HepG2 (cell line): Measurements from ENCODE around the gene OR2A42. TPM values are rescaled to one million over a fixed set of nuclear protein-coding genes. Genes with fewer than 3 reads are reported as not detected.
"Not testable (repeated sequence)": the region's sequence is repeated elsewhere in the genome, so short reads cannot be mapped to it uniquely, and the experiment has no call there.

ENCODE experiments used
- ATAC-seq: fragments of 200-7000 bp; cut with Tn5 transposase; 3 replicates; pipeline ENCODE4 v1.9.1; 2020; ENCODE audit warnings: mild to moderate bottlenecking, moderate library complexity
- BruUV-seq: library from RNA; stranded (reverse); fragments of 400-500 nt; replicated peaks from 2 replicates; lab custom pipeline; 2021; lab: Mats Ljungman, UMichigan
- CTCF ChIA-PET: fragments of 300-600 bp; formaldehyde crosslinking; extraction: SDS; loops from one replicate; lab custom pipeline; 2021; ENCODE audit warnings: low total read pairs, inconsistent platforms, low intra/inter-chr PET ratio; lab: Yijun Ruan, JAX
- POLR2A ChIA-PET: fragments of 350-600 bp; sonication (Branson Sonifier 250); formaldehyde crosslinking; loops from one replicate; lab custom pipeline; 2020; ENCODE audit warnings: antibody characterized with exemption, inconsistent platforms; lab: Yijun Ruan, JAX
- DNase-seq: peaks from one replicate; pipeline ENCODE4 v3.0.0-alpha.2; 2015; ENCODE audit warnings: low spot score
- FAIRE-seq: peaks from 3 replicates; lab custom pipeline; 2011; peaks lifted over from hg19 to GRCh38; lab: Jason Lieb, UNC
- H2AFZ ChIP-seq: one replicate; pipeline ENCODE4 v1.6.1; 2011; ENCODE audit warnings: low read length, inconsistent platforms
- H3K27ac ChIP-seq: fragments of 300-600 bp; 3 replicates; pipeline ENCODE4 v1.8.0; 2011; ENCODE audit warnings: mixed run types, mild to moderate bottlenecking, mixed read lengths, low read length, inconsistent platforms; ENCODE audit not compliant: insufficient read depth; ENCODE audit errors: extremely low read length
- H3K27me3 ChIP-seq, 2 experiments: fragments of 200-600 bp in 1 of 2; 2 replicates in 1 of 2; 3 replicates in 1 of 2; pipeline versions ENCODE4 v1.6.0 to v1.8.0; 2011; ENCODE audit warnings: low read length in 2 of 2, mild to moderate bottlenecking in 2 of 2, moderate library complexity in 2 of 2, inconsistent platforms in 1 of 2; ENCODE audit not compliant: insufficient read depth in 2 of 2, control insufficient read depth in 1 of 2
- H3K36me3 ChIP-seq, 2 experiments: fragments of 200-600 bp in 1 of 2; replicated peaks in 1 of 2; 2 replicates in 1 of 2; 3 replicates in 1 of 2; pipeline versions ENCODE4 v1.5.1 to v1.8.0; 2011; ENCODE audit warnings: low read length in 2 of 2, inconsistent platforms in 1 of 2; ENCODE audit not compliant: insufficient read depth in 2 of 2, control insufficient read depth in 1 of 2
- H3K4me1 ChIP-seq: 2 replicates; pipeline ENCODE4 v1.5.1; 2012; ENCODE audit warnings: low read length, inconsistent platforms; ENCODE audit not compliant: insufficient read depth
- H3K4me2 ChIP-seq: 2 replicates; pipeline ENCODE4 v1.6.0; 2011; ENCODE audit warnings: low read depth, low read length, inconsistent platforms
- H3K4me3 ChIP-seq, 3 experiments: fragments of 200-600 bp in 1 of 3; sonication (generic), shearing (Covaris generic) in 1 of 3; replicated peaks in 1 of 3; 2 replicates each; pipeline ENCODE4 v1.5.1; 2011 to 2016; ENCODE audit warnings: low read length in 3 of 3, inconsistent platforms in 2 of 3, low read depth in 2 of 3, mild to moderate bottlenecking in 2 of 3, control low read depth in 1 of 3, mixed read lengths in 1 of 3; ENCODE audit not compliant: insufficient read depth in 1 of 3
- H3K79me2 ChIP-seq: one replicate; pipeline ENCODE4 v1.6.1; 2011; ENCODE audit warnings: low read length, inconsistent platforms; ENCODE audit not compliant: insufficient read depth
- H3K9ac ChIP-seq: 2 replicates; pipeline ENCODE4 v1.6.0; 2011; ENCODE audit warnings: mild to moderate bottlenecking, low read depth, low read length, inconsistent platforms; ENCODE audit not compliant: insufficient read depth
- H3K9me3 ChIP-seq: 2 replicates; pipeline ENCODE4 v1.5.1; 2012; ENCODE audit warnings: mild to moderate bottlenecking, low read length
- H4K20me1 ChIP-seq: 2 replicates; pipeline ENCODE4 v1.6.0; 2011; ENCODE audit warnings: inconsistent platforms, mild to moderate bottlenecking, low read length, moderate library complexity; ENCODE audit not compliant: insufficient read depth
- WGBS: methylation state at CpG from one replicate; pipeline ENCODE4 v1.1.6; 2017; ENCODE audit warnings: low lambda C conversion rate; 5-methylcytosine and 5-hydroxymethylcytosine counted together
- in situ Hi-C: cut with HindIII; loops from 2 replicates; pipeline ENCODE4 v1.10.0; 2017; ENCODE audit warnings: low pct_unique_long_range_greater_than_20kb; ENCODE audit not compliant: extremely low pct_ligation_motif_present
- intact Hi-C: fragments of 100-400 bp; cut with micrococcal nuclease; formaldehyde crosslinking; loops from one replicate; pipeline ENCODE4 v1.10.0; 2022; ENCODE audit not compliant: unreplicated experiment
- polyA plus RNA-seq, 8 experiments: library from polyadenylated mRNA; depleted of rRNA in 3 of 8; stranded (reverse) in 7 of 8; unstranded in 1 of 8; fragments of >200 nt; fragmentation: Illumina TruSeq in 4 of 8; extraction: Trizol in 4 of 8; gene quantifications; 2 replicates each; pipeline versions ENCODE4 v1.2.1 to v1.2.3, GENCODE V29; 2011 to 2016; ENCODE audit warnings: low read depth in 4 of 8, missing spikeins in 1 of 8, mixed read lengths in 1 of 8; ENCODE audit not compliant: insufficient read depth in 1 of 8
- total RNA-seq, 5 experiments: library from RNA; depleted of rRNA; stranded (reverse); fragments of >200 nt; fragmentation: Illumina TruSeq; extraction: Trizol; gene quantifications; 2 replicates each; pipeline ENCODE4 v1.2.3, GENCODE V29; 2016; ENCODE audit warnings: low read depth in 1 of 5

OR2A42 gene
- total and polyA plus RNA-seq, 2 of the 13 experiments (the other 11 are each of a cell fraction or from before 2014, with no cell fraction given): not detected

DNA sequence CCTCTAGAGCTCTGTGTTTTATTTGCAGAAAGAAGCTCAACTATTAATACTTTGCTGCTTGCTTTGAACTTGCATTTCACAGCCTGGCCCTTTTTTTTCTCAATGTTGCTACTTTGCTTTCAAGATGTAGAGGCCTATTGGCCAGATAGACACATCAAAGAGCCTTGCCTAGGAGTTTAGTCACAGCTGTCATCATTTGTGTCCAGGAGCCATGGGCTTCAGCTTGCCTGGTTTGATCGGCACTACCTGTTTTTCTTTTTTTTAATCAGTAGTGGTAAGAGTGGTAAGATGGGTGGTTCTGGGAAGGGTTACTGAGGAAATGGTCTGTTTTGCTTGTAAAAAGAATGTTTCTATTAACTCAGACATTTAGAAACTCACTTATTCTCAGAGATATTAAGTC lies 37.4 kb downstream of the OR2A42 start:
- H3K4me1 ChIP-seq, intact Hi-C loops, DNase-seq, H2AFZ ChIP-seq, H3K9ac ChIP-seq, CTCF ChIA-PET, H4K20me1 ChIP-seq, BruUV-seq, H3K27ac ChIP-seq, H3K4me2 ChIP-seq, POLR2A ChIA-PET, H3K9me3 ChIP-seq, H3K4me3 ChIP-seq, H3K27me3 ChIP-seq, H3K36me3 ChIP-seq, ATAC-seq, in situ Hi-C loops, H3K79me2 ChIP-seq: not testable (repeated sequence)
- peak; percentile 49 for FAIRE-seq
- no CpG with 5 or more reads among the region's 1 CpG for WGBS

DNA sequence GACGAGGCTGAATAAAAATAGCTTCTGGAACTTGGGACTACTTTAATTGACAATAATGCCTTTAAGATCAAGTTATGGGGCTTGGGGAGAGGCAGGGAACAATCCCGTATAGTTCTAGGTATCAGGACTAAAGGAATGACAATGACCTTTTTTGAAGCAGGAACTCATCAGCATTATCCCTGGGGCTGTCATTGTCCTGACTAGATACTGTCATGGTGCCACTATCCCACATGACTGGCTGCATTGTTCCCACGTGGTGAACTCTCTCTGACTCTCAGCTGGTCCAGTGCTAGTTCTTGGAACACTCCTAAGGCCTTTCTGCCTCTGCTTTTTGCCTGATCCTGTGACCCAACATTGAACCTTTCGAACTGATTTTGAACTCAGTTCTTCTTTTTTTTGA lies 40.5 kb downstream of the OR2A42 start:
- H2AFZ ChIP-seq, H3K9ac ChIP-seq, H3K79me2 ChIP-seq, H3K4me3 ChIP-seq, H3K36me3 ChIP-seq, ATAC-seq, intact Hi-C loops, H4K20me1 ChIP-seq, H3K27me3 ChIP-seq, BruUV-seq, FAIRE-seq, H3K4me1 ChIP-seq, H3K4me2 ChIP-seq, DNase-seq, H3K9me3 ChIP-seq, in situ Hi-C loops, H3K27ac ChIP-seq, POLR2A ChIA-PET, CTCF ChIA-PET: not testable (repeated sequence)
- WGBS: 6% methylated on average over 3 of the region's 4 CpGs

DNA sequence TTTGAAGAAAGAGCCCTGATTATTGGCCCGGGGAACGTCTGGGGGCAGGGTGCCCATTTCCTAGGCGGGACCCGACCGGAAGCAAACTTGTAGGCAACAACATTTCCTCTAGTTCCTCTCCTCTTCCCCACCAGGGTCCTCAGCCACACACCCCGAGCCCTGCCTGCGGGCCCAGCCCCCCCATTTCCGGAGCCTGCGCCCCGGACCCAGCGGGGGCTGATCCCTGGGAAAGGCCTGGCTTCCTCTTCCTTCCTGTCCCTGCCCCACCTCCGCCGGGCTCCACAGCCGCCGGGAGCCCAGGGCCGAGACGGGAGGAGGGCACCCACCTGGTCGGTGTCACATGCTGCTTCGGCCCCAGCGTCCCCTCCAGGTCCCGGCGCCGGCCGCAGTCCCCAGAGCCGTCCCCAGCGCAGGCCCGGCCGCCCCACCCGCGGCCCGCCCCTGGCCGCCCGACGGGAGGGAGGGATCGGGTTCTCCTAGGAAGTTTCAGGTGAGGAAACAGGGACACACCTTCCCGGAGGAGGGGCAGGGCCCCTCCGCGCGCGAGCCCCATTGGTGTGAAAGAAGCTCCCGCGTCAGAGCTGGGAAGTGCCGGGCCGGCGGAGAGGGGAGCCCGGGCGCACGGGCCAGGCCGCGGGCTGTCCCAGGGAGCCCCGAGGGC lies 44.1 kb downstream of the OR2A42 start, which contains the start of gene ARHGEF35:
Gene ARHGEF35 (minus strand): TSS at position 622 of the 661 bp plus-strand sequence. CDS start 7,450 bp downstream, outside the sequence.
- H3K4me1 ChIP-seq, H4K20me1 ChIP-seq, DNase-seq, CTCF ChIA-PET, H2AFZ ChIP-seq, H3K27me3 ChIP-seq, H3K79me2 ChIP-seq, H3K36me3 ChIP-seq, H3K4me2 ChIP-seq, intact Hi-C loops, FAIRE-seq, H3K4me3 ChIP-seq, in situ Hi-C loops, H3K9me3 ChIP-seq, BruUV-seq, POLR2A ChIA-PET, H3K9ac ChIP-seq, H3K27ac ChIP-seq: not testable (repeated sequence)
- WGBS: no CpG with 5 or more reads among the region's 51 CpGs
- ATAC-seq: peak; percentile 81

DNA sequence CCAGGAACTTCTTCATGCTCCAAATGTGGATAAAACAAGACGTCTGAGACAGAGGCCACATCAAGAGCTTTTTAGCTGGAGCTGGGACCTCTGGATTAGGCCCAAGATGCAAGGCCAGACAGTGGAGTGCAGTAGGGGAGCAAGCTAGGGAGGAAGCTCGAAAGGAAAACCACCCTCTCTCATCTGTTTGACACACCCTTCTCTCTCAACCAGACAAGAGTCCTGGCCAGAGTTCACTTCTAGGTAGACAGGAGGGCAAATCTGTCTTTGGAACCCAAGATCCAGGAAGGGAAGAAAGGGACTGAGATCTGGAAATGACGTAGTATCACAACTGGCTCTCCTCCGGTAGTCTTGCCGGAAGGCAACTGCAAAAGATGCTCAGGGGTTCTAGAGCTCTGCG lies 45.0 kb downstream of the OR2A42 start:
- in situ Hi-C loops, H3K9me3 ChIP-seq, H3K79me2 ChIP-seq, H3K36me3 ChIP-seq, H4K20me1 ChIP-seq, H3K27ac ChIP-seq, H3K4me3 ChIP-seq, POLR2A ChIA-PET, H2AFZ ChIP-seq, H3K4me2 ChIP-seq, intact Hi-C loops, BruUV-seq, ATAC-seq, H3K4me1 ChIP-seq, H3K27me3 ChIP-seq, DNase-seq, CTCF ChIA-PET, FAIRE-seq, H3K9ac ChIP-seq: not testable (repeated sequence)
- no CpG with 5 or more reads among the region's 6 CpGs for WGBS
